Lower lobe of right lung (tissue), 2 donors: Measurements from ENCODE around the gene PGA3. TPM values are rescaled to one million over a fixed set of nuclear protein-coding genes. Genes with fewer than 3 reads are reported as not detected.

Experiments
- ATAC-seq, 2 donors: fragments of 200-7000 bp; cut with Tn5 transposase; one replicate each; pipeline ENCODE4 v1.9.1; 2020 to 2022; ENCODE audit warnings: mild to moderate bottlenecking in 2 of 2, moderate library complexity in 2 of 2
- DNase-seq: peaks from one replicate; pipeline ENCODE4 v3.0.0-alpha.2; 2020
- H3K27ac ChIP-seq: fragments of 200-600 bp; one replicate; pipeline ENCODE4 v1.8.0; 2022
- H3K27me3 ChIP-seq: fragments of 200-600 bp; one replicate; pipeline ENCODE4 v1.8.0; 2022; ENCODE audit warnings: low read depth
- H3K36me3 ChIP-seq: fragments of 200-600 bp; one replicate; pipeline ENCODE4 v1.8.0; 2022; ENCODE audit warnings: mild to moderate bottlenecking
- H3K4me1 ChIP-seq: fragments of 200-600 bp; one replicate; pipeline ENCODE4 v1.8.0; 2022
- H3K4me3 ChIP-seq: fragments of 200-600 bp; one replicate; pipeline ENCODE4 v1.8.0; 2022; ENCODE audit warnings: mild to moderate bottlenecking
- H3K9me3 ChIP-seq: fragments of 200-600 bp; one replicate; pipeline ENCODE4 v1.8.0; 2022
- CTCF ChIP-seq: fragments of 200-600 bp; IDR thresholded peaks from one replicate; pipeline ENCODE4 v1.8.0; 2022; ENCODE audit warnings: antibody characterized with exemption, mild to moderate bottlenecking
- intact Hi-C: fragments of 100-400 bp; cut with DNase I; formaldehyde crosslinking; loops from one replicate; pipeline ENCODE4 v1.11.0; 2022
- total RNA-seq: library from RNA; stranded (reverse); fragmentation: NEBNext Ultra II Directional; extraction: Animal tissue kit (Norgen Biotek cat#: 25700); gene quantifications from one replicate; pipeline ENCODE4 v1.2.1, GENCODE V29; 2021
- donor health status: DM: no; HTN: yes; CAD: no; lungs with severe emphysema.

The PGA3 gene
- total RNA-seq, 1 donor from 2014 or later, result 1.3 TPM

GRCh38 chr11:61256710-61257482 is 53.6 kb downstream of the PGA3 start:
- TF ChIP-seq CTCF, result no peak
- Histone ChIP-seq H3K4me3 (no peak overlapping the region), H3K9me3 (no peaks in the 10 kb centered on the region), H3K4me1 (no peaks in the 10 kb centered on the region), H3K27ac (no peak overlapping the region), H3K36me3 (no peaks in the 10 kb centered on the region), H3K27me3 (no peaks in the 10 kb centered on the region)
- peak in 1 of 2 donors; percentile 44 for ATAC-seq
- no peak for DNase-seq
- intact Hi-C loops, result no loop called here

GRCh38 chr11:61258546-61258945 is 55.2 kb downstream of the PGA3 start:
- Histone ChIP-seq H3K9me3 (no peaks in the 10 kb centered on the region), H3K36me3 (no peaks in the 10 kb centered on the region), H3K27me3 (no peaks in the 10 kb centered on the region), H3K4me1 (no peaks in the 10 kb centered on the region), H3K4me3 (no peak overlapping the region), H3K27ac (no peak overlapping the region)
- ATAC-seq (no peak), DNase-seq (no peak)
- intact Hi-C loops, result no loop called here
- no peak for TF ChIP-seq CTCF

GRCh38 chr11:61259363-61259762 is 56.0 kb downstream of the PGA3 start:
- Histone ChIP-seq H3K27me3 (no peaks in the 10 kb centered on the region), H3K9me3 (no peaks in the 10 kb centered on the region), H3K4me3 (no peak overlapping the region), H3K27ac (no peak overlapping the region), H3K4me1 (no peaks in the 10 kb centered on the region), H3K36me3 (no peaks in the 10 kb centered on the region)
- ATAC-seq, result no peak
- intact Hi-C loops, result no loop called here
- TF ChIP-seq CTCF, result no peak
- DNase-seq, result no peak

Other genes starting within 250 kb of the PGA3 start
- 6.1 TPM for gene CD6, start 231.8 kb upstream of the PGA3 start, total RNA-seq
- gene CD5, start 101.0 kb upstream of the PGA3 start, total RNA-seq, result 3.5 TPM
- 39.7 TPM for gene VPS37C, start 42.1 kb upstream of the PGA3 start, total RNA-seq
- 0.83 TPM for gene PGA4, start 18.8 kb downstream of the PGA3 start, total RNA-seq
- gene PGA5, start 37.7 kb downstream of the PGA3 start, total RNA-seq, result 0.32 TPM
- gene VWCE, start 91.8 kb downstream of the PGA3 start, total RNA-seq, result 1.2 TPM
- gene DDB1, start 129.6 kb downstream of the PGA3 start, total RNA-seq, result 122 TPM
- gene TKFC, start 129.7 kb downstream of the PGA3 start, total RNA-seq, result 35.0 TPM
- gene CYB561A3, start 158.4 kb downstream of the PGA3 start, total RNA-seq, result 47.2 TPM
- gene TMEM138, start 158.9 kb downstream of the PGA3 start, total RNA-seq, result 38.9 TPM
- gene TMEM216, start 189.1 kb downstream of the PGA3 start, total RNA-seq, result 11.9 TPM
- gene CPSF7, start 226.5 kb downstream of the PGA3 start, total RNA-seq, result 69.8 TPM
- 35.2 TPM for gene SDHAF2, start 226.6 kb downstream of the PGA3 start, total RNA-seq